Suprapubic skin (tissue), 4 donors: ENCODE measurements around the gene GKAP1. TPM values are rescaled to one million over a fixed set of nuclear protein-coding genes. Genes with fewer than 3 reads are reported as not detected.
A peak's percentile ranks its signal among the peaks of the same experiment; 100 is the strongest.
"Not testable (repeated sequence)": the region's sequence is repeated elsewhere in the genome, so short reads cannot be mapped to it uniquely, and the experiment has no call there.

ENCODE experiments used
- DNase-seq, 2 donors: peaks; one replicate each; pipeline ENCODE4 v3.0.0-alpha.2; 2019; ENCODE audit warnings: low spot score in 2 of 2
- H3K27ac ChIP-seq: fragments of 200-600 bp; sonication (generic); one replicate; pipeline ENCODE4 v1.5.1; 2019
- H3K27me3 ChIP-seq: fragments of 200-600 bp; sonication (generic); one replicate; pipeline ENCODE4 v1.5.1; 2019
- H3K36me3 ChIP-seq: fragments of 200-600 bp; sonication (generic); one replicate; pipeline ENCODE4 v1.5.1; 2019
- H3K4me1 ChIP-seq: fragments of 200-600 bp; sonication (generic); one replicate; pipeline ENCODE4 v1.5.1; 2019
- H3K4me3 ChIP-seq: fragments of 200-600 bp; sonication (generic); one replicate; pipeline ENCODE4 v1.5.1; 2019; ENCODE audit warnings: mild to moderate bottlenecking
- H3K9me3 ChIP-seq: fragments of 200-600 bp; sonication (generic); one replicate; pipeline ENCODE4 v1.5.1; 2019
- WGBS: methylation state at CpG from one replicate; pipeline ENCODE4 v1.1.5; 2018; 5-methylcytosine and 5-hydroxymethylcytosine counted together
- total RNA-seq, 4 donors: library from RNA; depleted of rRNA; stranded (reverse); fragments of >200 nt; gene quantifications; one replicate each; pipeline ENCODE4 v1.1.0, GENCODE V29; 2016

The GKAP1 gene
- 1 to 10 TPM; 1.1 to 6.3 (median 4.4) TPM for total RNA-seq

- not testable (repeated sequence) for H3K9me3 ChIP-seq, H3K4me1 ChIP-seq, H3K36me3 ChIP-seq, H3K27me3 ChIP-seq
- WGBS = under 1% methylated on average over 26 of the region's 103 CpGs
- Histone ChIP-seq H3K27ac (peak within 1 kb of the TSS; percentile 79), H3K4me3 (peak within 1 kb of the TSS; percentile 91)
- peak; percentile 82 to 85 for DNase-seq
Measured at GRCh38 chr9:83817356-83818278, at the start of gene GKAP1. Gene GKAP1, minus strand, starts transcription at chr9:83817769. Its CDS starts 11,252 bp downstream, at chr9:83806517.

DNA sequence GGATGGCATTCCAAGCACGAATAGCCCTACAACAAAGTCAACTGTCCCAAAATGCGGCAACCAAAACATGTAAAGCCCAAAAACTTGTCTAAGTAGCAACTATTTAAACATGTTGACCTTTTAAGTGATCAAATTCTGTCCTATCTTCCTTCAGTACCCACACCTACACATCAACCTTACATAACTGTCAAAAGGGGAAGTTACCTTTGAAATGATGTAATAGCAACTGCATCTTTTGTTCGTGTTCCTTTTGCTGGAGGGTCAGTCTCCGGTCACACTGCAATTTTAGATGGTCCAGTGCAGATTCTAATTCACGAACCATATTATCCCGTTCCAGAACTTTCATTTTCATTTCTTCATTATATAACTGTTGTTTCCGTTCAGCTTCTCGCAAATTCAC lies 32.3 kb upstream of the GKAP1 start:
- H3K4me1 ChIP-seq, H3K9me3 ChIP-seq, H3K27me3 ChIP-seq, DNase-seq, H3K27ac ChIP-seq, H3K4me3 ChIP-seq: not testable (repeated sequence)
- WGBS = 97% methylated on average over 7 of the region's 8 CpGs
- peaks cover 17% of the 10 kb centered on the region for H3K36me3 ChIP-seq

DNA sequence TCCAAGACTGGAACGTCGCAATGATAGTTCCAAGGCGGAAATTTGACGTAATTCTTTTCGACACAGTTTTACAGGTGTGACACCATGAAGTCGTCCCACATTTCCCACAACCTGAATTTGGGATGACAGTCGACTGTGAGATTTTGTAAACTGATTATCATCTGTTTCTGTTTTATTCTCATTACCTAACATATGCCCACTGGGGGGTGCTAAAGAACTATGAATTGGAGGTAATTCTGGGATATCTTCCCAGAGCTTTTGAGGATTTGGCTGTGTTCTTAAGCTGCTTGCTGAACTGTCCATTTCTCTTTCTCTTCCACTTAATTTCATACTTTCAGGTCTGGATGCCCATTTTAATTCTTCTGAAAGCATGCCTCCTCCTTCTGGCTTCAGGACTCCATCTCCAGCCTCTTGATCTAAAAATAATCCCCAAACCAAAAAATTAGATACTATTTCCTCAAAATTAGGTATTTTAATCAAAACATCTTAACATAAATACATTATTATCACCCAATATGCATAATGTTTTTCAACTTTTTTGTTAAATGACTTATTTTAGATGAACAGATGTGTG lies 19.6 kb upstream of the GKAP1 start:
- not testable (repeated sequence) for H3K27ac ChIP-seq, H3K27me3 ChIP-seq, H3K36me3 ChIP-seq, H3K4me3 ChIP-seq, DNase-seq, H3K9me3 ChIP-seq, H3K4me1 ChIP-seq
- WGBS = 74% methylated on average over 7 of the region's 7 CpGs

GRCh38 chr9:83830426-83831071 lies 13.0 kb upstream of the GKAP1 start:
- H3K27me3 ChIP-seq, H3K36me3 ChIP-seq, H3K9me3 ChIP-seq, DNase-seq, H3K4me1 ChIP-seq, H3K27ac ChIP-seq, H3K4me3 ChIP-seq: not testable (repeated sequence)
- WGBS = 42% methylated on average over 5 of the region's 5 CpGs

DNA sequence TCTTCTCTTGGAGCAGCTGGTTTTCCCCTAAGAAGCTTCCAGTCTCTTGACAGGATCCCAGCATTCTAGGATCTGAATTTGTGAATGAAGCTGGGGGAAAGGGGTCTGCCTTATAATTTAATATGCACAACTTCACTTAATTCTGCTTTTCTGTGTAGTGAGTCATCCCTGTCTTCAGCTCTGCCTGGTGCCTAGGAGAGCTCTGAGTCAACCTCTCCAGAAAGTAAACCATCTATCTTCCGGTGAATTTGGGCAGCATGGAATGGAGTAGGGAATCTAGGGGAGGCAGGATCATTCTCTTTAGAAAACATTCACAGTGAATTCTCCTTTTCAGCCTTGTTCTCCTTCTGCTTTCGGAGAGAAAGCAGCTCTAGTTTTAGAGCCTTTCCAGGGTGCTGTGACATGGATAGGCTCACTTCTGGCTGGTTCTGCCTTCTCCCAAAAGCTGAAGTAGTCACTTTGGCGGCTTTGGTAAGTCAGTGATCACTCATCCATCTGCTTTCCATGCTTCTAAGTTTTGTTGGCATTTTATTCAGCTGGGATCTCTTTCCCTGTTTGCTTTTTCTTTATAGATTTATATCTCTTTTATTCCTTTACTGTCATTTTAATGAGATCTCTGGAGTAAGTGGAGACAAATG lies 7.5 kb upstream of the GKAP1 start:
- not testable (repeated sequence) for H3K4me1 ChIP-seq, DNase-seq, H3K27ac ChIP-seq, H3K36me3 ChIP-seq, H3K4me3 ChIP-seq, H3K9me3 ChIP-seq, H3K27me3 ChIP-seq
- 69% methylated on average over 3 of the region's 3 CpGs for WGBS

DNA sequence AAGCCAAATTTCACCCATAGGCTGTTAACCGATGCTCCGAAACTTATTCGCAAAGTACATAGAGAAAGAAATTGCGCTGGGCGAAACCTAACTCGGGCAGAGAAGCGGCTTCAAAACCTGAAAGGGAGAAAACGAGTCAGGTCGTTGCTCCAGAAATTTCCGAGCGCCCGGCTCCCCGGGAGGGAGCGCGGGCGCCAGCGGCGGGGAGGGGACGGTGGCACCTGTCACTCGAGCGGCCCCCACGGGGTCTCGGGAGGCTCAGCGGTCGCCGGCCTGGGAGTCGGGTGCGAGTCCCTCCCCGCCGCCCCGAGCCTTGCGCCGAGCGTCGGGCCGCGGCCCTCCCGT lies 586 bp downstream of the GKAP1 start:
- H3K27ac ChIP-seq = peak overlapping the region; percentile 79
- 0% methylated on average over 20 of the region's 38 CpGs for WGBS
- H3K4me3 ChIP-seq = peak overlapping the region; percentile 91
- not testable (repeated sequence) for H3K9me3 ChIP-seq, H3K36me3 ChIP-seq, H3K4me1 ChIP-seq, H3K27me3 ChIP-seq, DNase-seq

DNA sequence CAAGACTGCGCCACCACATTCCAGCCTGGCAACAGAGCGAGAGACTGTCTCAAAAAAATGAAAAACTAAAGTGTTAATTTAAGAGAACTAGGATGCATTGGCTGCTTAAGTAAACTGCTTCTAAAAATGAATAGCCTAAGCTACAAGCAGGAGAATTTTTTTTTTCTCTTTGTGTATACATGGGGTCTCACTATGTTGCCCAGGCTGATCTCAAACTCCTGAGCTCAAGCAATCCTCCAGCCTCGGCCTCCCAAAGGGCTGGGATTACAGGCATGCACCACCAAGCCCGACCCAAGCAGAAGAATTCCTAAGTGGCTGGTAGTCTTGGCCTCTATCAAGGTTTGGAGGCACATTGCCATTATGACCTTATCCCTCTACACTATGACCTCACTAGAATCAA lies 2.4 kb downstream of the GKAP1 start:
- H3K4me3 ChIP-seq, H3K27ac ChIP-seq, H3K36me3 ChIP-seq, H3K27me3 ChIP-seq, DNase-seq, H3K4me1 ChIP-seq, H3K9me3 ChIP-seq: not testable (repeated sequence)
- WGBS = 94% methylated on average over 4 of the region's 4 CpGs

DNA sequence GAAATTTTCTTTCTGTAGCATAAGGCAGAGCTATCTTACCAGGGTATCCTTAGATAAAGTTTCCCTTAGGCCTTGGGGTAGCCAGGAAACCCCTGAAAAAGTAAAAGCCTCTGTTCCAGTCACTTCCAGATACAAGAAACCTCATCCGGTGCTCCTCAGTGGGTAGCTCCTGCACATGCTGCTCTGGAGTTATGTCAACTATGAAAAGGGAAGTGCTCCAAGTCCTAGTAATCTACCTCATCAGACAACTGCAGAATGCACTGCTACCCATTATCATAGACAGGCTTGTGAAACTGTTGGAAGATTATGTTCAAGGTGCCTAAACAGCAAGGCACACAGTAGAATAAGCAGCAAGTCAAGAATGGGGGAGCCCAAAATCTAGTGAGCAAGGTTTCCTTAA lies 8.4 kb downstream of the GKAP1 start:
- not testable (repeated sequence) for H3K36me3 ChIP-seq, H3K27me3 ChIP-seq, H3K4me1 ChIP-seq, H3K4me3 ChIP-seq, DNase-seq, H3K9me3 ChIP-seq, H3K27ac ChIP-seq
- WGBS = 100% methylated on average over 1 of the region's 1 CpG

GRCh38 chr9:83804454-83804853 lies 13.1 kb downstream of the GKAP1 start:
- H3K4me1 ChIP-seq, H3K27me3 ChIP-seq, H3K27ac ChIP-seq, H3K36me3 ChIP-seq, H3K4me3 ChIP-seq, H3K9me3 ChIP-seq, DNase-seq: not testable (repeated sequence)
- no CpG with 5 or more reads among the region's 31 CpGs for WGBS

DNA sequence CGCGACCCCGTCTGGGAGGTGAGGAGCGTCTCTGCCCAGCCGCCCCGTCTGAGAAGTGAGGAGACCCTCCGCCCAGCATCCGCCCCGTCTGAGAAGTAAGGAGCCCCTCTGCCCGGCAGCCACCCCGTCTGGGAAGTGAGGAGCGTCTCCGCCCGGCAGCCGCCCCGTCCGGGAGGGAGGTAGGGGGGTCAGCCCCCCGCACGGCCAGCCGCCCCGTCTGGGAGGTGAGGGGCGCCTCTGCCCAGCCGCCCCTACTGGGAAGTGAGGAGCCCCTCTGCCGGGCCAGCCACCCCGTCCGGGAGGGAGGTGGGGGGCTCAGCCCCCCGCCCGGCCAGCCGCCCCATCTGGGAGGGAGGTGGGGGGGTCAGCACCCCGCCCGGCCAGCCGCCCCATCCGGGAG lies 13.6 kb downstream of the GKAP1 start:
- not testable (repeated sequence) for H3K36me3 ChIP-seq, DNase-seq, H3K4me1 ChIP-seq, H3K27ac ChIP-seq, H3K4me3 ChIP-seq, H3K27me3 ChIP-seq, H3K9me3 ChIP-seq
- WGBS = no CpG with 5 or more reads among the region's 33 CpGs
